Endothelial cell of umbilical vein (primary cell): ENCODE data around the gene ELMO1.

Source experiments
- POLR2A ChIP-seq: IDR thresholded peaks from 2 replicates; pipeline ENCODE4 v1.6.1; 2012; ENCODE audit warnings: low read depth, mild to moderate bottlenecking, control low read depth, low read length
- TF ChIP-seq, protein P1 (sequence below), 2 donors: IDR thresholded peaks; 1 replicate in 1 of 2; 2 replicates in 1 of 2; pipeline ENCODE4 v1.5.1; 2011; ENCODE audit warnings: low read length in 2 of 2, mild to moderate bottlenecking in 2 of 2, moderate library complexity in 2 of 2, control low read depth in 1 of 2, inconsistent platforms in 1 of 2, low read depth in 1 of 2; ENCODE audit not compliant: insufficient read depth in 1 of 2; ENCODE audit errors: extremely low read depth in 1 of 2

DNA sequence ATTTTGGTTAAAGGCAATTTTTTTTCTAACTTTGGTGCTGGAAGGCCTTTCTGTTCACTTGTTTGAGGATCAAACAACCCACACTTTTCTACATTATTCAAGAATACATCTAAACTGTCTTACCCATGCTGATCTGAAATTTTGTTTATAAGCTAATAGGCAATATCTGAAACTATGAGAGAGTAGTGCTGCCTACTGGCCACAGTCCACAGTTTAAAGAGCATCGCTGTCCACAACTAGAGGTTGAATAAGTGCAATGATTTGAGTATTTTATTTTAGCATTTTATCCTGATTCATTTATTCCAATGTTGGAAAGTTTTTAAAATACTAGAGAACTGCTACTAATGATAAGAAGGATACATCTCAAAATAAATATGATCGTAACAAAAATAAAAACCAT is 306.9 kb downstream of the ELMO1 start:
- TF ChIP-seq, protein P1, sequence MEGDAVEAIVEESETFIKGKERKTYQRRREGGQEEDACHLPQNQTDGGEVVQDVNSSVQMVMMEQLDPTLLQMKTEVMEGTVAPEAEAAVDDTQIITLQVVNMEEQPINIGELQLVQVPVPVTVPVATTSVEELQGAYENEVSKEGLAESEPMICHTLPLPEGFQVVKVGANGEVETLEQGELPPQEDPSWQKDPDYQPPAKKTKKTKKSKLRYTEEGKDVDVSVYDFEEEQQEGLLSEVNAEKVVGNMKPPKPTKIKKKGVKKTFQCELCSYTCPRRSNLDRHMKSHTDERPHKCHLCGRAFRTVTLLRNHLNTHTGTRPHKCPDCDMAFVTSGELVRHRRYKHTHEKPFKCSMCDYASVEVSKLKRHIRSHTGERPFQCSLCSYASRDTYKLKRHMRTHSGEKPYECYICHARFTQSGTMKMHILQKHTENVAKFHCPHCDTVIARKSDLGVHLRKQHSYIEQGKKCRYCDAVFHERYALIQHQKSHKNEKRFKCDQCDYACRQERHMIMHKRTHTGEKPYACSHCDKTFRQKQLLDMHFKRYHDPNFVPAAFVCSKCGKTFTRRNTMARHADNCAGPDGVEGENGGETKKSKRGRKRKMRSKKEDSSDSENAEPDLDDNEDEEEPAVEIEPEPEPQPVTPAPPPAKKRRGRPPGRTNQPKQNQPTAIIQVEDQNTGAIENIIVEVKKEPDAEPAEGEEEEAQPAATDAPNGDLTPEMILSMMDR (IDR thresholded peaks at IDR 0.05; ENCODE audit: extremely low read depth in 1 of 2, insufficient read depth in 1 of 2, low read depth in 1 of 2, low read length in 2 of 2): no peak
- no peak for TF ChIP-seq POLR2A
